D721Med (cell line): ENCODE measurements around the gene IRF2BP1.

Experiments used
- DNase-seq: peaks from one replicate; pipeline ENCODE4 v3.0.0; 2011; ENCODE audit warnings: low spot score; ENCODE audit not compliant: insufficient read length
- FAIRE-seq: peaks from 2 replicates; lab custom pipeline; 2011; peaks lifted over from hg19 to GRCh38; lab: Jason Lieb, UNC
- CTCF ChIP-seq: IDR thresholded peaks from 2 replicates; pipeline ENCODE4 v1.5.1; 2012; ENCODE audit warnings: mild to moderate bottlenecking, control low read depth; ENCODE audit not compliant: insufficient read depth; ENCODE audit errors: missing control alignments

IRF2BP1 gene

GRCh38 chr19:45852983-45853382 is 33.0 kb downstream of the IRF2BP1 start:
- TF ChIP-seq CTCF, result no peak
- DNase-seq (no peak), FAIRE-seq (no peak)

GRCh38 chr19:45852145-45852750 is 33.7 kb downstream of the IRF2BP1 start:
- TF ChIP-seq CTCF, result no peak
- DNase-seq (no peak), FAIRE-seq (no peak)

GRCh38 chr19:45848922-45849321 is 37.0 kb downstream of the IRF2BP1 start:
- TF ChIP-seq CTCF, result no peak
- FAIRE-seq (no peak), DNase-seq (no peak)

- no peak for DNase-seq
- no peak for TF ChIP-seq CTCF
- FAIRE-seq, result no peak
These were observed 38.3 kb downstream of the IRF2BP1 start for GRCh38 chr19:45847663-45848062.

GRCh38 chr19:45842198-45842597 is 43.7 kb downstream of the IRF2BP1 start:
- no peak for TF ChIP-seq CTCF
- DNase-seq (no peak), FAIRE-seq (no peak)

GRCh38 chr19:45834970-45835369 is 51.0 kb downstream of the IRF2BP1 start:
- no peak for DNase-seq
- no peak for FAIRE-seq
- no peak for TF ChIP-seq CTCF
